ENCODE data around the gene NFE2L3.

The NFE2L3 gene

DNA sequence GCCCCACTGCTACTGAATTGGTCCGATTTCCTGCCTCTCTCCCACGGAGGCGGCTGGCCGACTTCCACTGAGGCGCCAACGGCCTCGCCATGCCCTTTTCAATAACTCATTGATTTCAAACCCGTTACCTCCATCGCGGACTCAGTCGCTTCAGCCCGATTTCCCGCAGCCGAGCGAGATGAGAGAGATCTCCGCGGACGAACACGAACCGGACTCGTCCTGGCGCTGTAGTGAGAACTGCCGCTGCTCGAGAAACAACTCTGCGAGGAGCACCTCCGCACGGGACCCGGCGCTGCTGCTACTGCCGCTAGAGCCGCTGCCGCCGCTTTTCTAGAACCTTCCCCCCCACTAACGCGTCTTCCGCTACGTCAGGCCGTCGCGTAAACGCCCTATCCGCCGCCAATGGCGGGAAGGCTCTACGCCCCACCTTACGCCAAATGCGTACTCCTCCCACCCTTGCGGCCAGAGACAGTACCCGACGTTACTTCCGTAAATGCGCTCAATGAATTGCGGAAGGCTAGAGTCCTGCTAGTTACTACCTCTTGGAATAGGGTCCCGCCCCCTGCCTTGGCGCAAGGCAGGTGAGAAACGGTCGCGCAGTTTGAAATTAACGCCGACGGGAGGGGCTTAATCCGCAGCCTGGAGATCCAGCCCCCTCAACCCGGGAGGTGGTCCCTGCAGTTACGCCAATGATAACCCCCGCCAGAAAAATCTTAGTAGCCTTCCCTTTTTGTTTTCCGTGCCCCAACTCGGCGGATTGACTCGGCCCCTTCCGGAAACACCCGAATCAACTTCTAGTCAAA lies 48.6 kb downstream of the NFE2L3 start, which contains the start of gene HNRNPA2B1:
HNRNPA2B1 (minus strand) TSS at position 303 of the 803 bp plus-strand sequence; CDS start at position 134, 169 bp downstream.
- peak; percentile 97 for DNase-seq

DNA sequence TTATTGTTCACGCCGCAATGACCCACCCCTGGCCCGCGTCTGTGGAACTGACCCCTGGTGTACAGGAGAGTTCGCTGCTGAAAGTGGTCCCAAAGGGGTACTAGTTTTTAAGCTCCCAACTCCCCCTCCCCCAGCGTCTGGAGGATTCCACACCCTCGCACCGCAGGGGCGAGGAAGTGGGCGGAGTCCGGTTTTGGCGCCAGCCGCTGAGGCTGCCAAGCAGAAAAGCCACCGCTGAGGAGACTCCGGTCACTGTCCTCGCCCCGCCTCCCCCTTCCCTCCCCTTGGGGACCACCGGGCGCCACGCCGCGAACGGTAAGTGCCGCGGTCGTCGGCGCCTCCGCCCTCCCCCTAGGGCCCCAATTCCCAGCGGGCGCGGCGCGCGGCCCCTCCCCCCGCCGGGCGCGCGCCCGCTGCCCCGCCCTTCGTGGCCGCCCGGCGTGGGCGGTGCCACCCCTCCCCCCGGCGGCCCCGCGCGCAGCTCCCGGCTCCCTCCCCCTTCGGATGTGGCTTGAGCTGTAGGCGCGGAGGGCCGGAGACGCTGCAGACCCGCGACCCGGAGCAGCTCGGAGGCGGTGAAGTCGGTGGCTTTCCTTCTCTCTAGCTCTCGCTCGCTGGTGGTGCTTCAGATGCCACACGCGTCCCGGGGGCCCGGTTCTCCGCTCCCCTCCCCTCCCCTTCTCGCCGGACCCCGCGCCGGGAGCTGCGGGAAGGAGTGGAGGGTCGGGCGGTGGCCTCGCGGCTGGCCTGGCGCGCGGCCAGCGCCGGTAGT lies 49.4 kb downstream of the NFE2L3 start, which contains the start of gene CBX3:
CBX3 (plus strand) TSS at position 499 of the 772 bp plus-strand sequence. CDS start 1,254 bp downstream, outside the sequence.
- peak; percentile 89 for DNase-seq

DNA sequence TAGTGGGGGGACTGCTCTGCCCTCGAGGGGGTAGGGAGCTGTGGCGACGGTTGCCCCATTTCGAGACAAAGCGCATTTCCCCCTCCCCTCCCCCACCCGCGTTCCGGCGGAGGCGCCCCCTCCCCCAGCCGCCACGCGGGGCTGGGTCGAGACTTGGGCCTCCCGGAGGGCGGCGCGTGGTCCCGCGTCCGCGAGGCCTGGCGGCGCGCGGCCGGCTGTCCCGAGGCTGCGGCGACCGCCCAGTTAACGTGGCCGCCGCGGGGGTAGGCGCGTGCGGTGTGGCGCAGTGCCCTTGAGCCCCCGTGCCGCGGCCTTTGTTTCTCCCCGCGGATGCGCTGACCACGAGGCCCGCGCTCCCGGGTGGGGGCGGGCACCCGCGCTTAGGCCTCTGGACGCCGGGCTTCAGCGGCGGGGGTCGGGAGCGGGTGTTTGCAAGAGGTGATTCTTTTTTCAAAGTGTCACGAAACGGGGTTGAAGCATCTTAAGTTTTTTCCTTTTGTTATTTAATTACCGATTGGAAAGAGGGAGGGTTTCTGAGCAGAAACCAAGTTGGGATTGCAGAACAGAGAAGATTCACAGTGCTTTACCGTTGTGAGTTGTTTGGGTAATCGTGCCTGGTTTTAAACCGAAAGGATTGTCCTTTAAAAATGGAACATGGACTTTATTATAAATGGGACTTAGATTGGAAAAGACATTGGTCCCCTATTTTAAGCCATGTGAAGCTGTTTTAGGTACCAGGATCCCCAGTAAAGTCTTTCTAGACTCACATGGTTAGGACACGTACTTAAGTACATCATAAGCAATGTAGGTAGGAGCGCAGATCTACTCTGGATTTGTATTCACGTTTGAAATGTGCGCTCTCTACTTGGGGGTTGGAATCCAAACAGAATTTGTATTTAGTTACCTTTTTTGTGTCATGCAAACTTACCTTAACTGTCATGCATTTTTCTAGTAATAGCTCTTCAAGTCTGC lies 50.3 kb downstream of the NFE2L3 start:
- no peak for DNase-seq

DNA sequence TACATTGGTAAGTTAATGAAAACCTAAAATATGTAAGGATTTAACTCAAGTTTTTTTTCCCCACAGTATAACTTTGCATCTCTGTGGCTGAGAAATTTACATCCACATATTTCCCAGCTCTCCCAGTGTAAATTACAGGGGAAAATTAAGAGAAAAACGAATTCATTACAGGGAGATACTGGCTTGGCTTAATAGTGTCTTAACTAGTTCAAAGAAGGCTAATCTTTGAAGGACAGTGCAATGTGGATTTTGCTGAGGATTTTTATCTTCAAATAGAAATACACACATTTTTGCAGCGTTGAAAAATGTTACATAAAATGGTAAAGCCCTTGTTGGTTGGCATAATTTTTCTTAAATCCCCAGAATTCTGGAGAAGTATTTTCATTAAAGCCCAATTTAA lies 51.0 kb downstream of the NFE2L3 start:
- no peak for DNase-seq

DNA sequence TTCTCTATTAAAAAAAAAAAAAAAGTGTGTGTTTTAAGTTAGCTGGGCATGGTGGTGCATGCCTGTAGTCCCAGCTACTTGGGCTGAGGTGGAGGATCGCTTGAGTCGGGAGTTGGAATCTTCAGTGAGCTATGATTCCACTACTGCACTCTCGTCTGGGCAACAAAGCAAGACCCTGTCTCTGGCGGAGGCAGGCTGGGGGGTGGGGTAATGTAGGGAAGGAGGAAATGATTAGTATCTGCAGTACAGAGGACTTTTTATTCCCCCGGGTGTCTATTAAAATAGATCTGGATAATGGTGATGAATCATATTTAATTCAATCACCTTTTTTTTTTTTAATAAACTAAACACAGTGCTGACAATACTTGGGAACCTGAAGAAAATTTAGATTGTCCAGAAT lies 56.0 kb downstream of the NFE2L3 start:
- no peak for DNase-seq

DNA sequence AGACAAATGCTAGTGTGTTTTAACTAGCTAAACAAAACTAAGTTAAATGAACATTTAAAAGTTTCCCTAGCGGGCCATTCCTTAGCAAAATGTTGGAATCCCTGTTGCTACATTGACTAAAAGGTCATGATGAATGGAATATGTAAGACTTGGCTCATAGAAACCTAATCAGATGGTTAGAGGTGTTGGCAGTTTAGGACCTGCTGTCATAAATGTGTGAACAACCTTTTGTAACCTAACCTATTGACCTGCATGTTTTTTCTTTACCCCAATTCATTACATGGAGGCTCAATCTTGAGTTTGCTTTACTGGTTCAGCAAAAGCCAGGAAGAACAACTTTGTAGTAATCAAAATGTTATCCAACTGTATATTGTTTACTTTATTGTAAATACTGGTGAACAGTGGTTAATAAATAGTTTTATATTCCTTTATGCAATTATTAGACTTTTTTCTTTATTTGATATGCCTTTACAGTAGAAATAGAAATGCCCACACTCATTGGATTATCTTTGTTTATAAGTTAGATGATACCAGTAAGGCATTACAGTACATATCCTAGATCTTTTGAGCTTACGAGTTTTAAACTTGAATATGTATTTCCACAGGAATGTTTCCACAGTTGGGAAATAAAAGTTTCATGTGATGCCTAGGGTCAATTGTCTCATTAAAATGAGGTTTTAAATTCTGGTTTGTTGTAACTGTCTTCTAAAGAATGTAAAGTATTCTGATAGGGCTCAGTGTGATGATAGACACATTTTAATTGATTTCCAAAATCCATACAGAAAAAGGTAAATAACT lies 61.1 kb downstream of the NFE2L3 start:
- DNase-seq, result no peak

DNA sequence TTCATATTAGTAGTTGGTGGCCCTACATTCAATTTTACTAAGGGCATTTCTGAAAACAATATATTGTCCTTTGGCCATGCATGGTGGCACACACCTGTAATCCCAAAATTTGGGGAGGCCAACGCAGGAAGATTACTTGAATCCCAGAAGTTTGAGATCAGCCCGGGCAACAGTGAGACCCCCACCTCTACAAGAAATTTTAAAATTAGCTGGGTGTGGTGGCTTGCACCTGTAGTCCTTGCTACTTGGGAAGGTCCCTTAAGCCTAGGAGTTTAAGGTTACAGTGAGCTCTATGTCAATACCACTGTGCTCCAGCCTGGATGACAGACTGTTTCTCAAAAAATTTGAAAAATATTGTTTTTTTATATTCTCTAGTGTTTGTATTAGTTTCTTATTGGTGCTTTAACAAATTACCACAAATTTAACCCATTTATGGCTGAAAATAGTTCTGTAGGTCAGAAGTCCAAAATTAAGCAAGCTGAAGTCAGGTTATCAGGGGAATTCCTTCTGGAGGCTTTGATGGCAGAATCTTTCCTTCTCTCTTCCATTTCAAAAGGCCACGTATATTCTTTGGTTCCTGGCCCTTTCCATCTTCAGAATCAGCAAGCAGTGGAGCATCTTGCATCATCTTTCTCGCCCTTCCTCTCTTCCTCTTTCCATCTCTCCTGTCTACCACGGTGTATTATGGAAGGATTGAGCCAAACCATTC lies 62.0 kb downstream of the NFE2L3 start:
- no peak for DNase-seq

DNA sequence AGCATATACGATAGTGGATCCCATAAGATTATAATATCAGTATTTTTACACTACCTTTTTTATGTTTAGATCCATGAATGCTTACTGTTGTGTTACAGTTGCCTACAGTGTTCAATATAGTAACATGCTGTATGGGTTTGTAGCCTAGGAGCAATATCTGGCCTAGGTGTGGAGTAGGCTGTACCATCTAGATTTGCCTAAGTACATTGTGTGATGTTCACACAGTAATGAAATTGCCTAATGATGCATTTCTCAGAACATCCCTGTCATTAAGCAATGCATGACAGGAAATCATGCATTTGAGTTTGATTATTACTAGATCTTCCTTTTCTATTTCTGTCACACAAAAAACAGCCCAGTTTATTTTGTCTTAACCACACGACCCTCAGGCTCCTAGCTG lies 64.1 kb downstream of the NFE2L3 start:
- no peak for DNase-seq

DNA sequence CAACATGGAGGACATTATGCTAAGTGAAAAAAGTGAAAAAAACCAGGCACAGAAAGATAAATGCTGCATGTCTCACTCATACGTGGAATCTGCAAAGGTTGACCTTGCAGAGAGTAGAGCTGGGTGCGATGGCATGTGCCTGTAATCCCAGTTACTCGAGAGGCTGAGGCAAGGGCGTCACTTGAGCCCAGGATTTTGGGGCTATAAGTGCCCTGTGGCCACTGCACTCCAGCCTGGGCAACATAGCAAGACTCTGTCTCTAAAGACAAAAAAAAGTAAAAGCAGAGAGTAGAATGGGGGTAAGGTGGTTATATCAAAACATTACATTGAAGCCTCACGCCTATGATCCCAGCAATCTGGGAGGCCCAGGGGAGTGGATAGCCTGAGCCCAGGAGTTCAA lies 72.4 kb downstream of the NFE2L3 start:
- no peak for DNase-seq

DNA sequence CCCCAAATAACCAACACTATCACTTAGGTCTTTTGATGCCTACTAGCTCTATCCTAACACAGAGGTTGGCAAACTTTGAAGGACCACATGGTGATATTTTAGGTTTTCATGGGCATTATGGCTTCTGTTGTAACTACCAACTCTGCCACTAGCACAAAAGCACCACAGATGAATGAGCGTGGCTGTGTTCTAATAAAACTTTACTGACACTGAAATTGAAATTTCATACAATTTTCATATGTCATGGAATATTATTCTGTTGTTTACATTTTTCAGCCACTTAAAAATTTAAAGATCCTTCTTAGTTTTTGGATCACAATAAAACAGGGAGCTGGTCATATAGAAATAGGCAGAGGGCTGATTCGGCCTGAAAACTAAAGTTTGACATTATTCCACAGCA lies 76.0 kb downstream of the NFE2L3 start:
- DNase-seq, result no peak

DNA sequence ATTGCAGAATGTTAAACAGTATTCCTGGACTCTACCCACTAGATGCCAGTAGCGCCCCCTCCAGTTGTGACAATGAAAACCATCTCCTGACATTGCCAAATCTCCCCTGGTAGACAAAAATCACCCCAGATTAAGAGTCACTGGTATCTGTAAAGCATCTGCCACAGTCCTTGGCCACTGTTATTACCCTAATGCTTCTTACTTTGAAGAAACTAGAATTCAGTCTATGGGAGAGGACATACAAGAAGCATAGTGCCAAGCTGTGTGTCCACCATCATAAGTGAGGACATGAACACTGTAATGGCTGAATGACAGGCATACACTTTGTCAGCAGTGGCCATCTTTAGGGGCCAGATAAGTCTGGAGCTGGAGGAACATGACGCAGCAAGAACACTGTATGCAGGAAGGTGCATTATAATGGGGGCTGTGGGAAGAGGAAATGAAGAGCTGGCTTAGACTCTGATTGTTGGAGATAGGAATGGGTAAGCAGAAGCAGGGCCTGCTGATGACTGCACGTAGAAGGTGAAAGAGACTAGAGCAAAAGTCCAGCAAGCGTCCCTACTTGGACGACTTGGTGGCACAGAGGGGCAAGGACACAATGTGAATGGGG lies 82.0 kb downstream of the NFE2L3 start:
- no peak for DNase-seq
